NCI-H1694 treated with DMSO at 0.1 percent for 48 hours (cell line): ENCODE results near the gene MT1F.

Experiments used
- DNase-seq: peaks from one replicate; lab custom pipeline; 2025; lab: John Stamatoyannopoulos, UW

MT1F gene

GRCh38 chr16:56625943-56626654 is 31.7 kb upstream of the MT1F start:
- DNase-seq = no peak

DNA sequence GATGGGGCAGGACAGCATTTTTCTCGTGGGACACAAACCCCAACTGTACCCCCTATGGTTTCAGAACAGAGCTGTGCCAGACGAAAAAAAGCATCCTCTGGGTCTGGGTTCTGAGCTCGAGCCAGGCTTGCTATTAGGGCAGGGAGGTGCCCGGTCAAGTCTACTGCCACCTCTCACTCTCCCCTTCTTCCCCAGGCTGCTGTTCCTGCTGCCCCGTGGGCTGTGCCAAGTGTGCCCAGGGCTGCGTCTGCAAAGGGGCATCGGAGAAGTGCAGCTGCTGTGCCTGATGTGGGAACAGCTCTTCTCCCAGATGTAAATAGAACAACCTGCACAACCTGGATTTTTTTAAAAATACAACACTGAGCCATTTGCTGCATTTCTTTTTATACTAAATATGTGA is 31.1 kb upstream of the MT1F start:
- no peak for DNase-seq

- DNase-seq = no peak
Measured at GRCh38 chr16:56628486-56629350, 29.0 kb upstream of the MT1F start.

DNA sequence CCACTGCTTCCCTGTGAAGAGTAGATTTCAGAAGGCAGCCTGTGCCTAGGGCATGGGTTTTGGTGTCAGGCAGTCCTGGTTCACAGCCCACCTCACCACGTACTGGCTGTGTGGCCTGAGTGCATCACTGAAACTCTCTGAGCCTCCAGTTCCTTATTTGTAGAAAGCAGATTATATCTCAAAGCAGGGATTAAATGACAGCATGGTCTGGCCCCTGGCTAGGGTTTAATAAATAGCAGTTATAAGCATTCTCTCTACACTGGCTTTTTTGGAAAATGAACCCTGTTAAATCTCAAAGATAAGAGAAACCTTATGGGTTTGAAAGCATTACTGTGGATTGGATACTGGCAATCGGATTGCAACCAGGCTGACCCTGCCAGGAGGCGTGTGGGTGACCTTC is 28.2 kb upstream of the MT1F start:
- no peak for DNase-seq

DNA sequence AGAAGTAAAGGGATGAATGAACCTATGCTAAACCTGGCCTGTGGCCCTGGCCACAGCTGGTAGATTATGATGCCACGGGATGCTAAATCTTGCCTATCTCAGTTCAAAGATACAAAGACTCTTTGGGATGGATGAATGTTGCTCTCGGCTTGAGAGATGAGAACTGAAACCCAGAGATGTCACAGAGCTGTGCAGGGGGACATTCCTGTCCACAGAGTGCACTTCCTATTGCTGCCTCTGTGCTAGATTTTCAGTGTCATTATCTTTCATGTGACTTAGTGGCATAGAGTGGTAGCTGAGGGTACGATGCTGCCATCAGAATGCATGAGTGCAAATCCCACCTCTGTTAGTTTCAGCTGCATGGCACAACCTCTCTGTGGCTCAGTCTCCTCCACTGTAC is 27.6 kb upstream of the MT1F start:
- no peak for DNase-seq

DNA sequence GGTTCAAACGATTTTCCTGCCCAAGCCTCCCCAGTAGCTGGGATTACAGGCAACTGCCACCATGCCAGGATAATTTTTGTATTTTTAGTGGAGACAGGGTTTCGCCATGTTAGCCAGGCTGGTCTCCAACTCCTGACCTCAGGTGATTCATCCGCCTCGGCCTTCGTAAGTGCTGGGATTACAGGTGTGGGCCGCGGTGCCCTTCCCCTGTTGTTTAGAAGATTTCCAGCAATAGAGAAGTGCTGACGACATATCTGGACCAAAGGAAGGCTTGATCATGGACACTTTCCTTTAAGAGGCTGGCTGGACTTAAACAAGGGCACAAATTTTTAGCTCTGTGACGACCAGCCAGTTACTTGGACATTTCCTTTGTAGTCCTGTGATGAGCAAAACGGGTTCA is 26.6 kb upstream of the MT1F start:
- DNase-seq = no peak

DNA sequence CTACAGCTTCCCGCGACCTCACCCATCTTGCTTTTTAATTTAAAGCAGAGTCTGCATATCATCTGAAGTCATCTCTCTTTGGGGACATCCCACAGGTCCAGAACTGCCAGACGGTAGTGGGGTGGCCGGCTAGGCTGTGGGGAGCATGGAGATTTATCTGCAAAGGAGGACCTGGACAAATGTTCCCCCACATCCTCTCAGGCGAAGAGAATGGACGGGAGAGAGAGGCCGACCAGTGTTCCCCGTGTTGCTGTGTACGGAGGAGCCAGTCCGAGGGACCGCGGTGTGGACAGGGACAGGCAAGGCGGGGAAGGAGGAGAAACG is 26.0 kb upstream of the MT1F start:
- DNase-seq = no peak

- no peak for DNase-seq
Measured at GRCh38 chr16:56632156-56632847, 25.5 kb upstream of the MT1F start, which contains the start of gene MT1M. MT1M (plus strand) TSS chr16:56632659; CDS start chr16:56632732, 73 bp downstream.

DNA sequence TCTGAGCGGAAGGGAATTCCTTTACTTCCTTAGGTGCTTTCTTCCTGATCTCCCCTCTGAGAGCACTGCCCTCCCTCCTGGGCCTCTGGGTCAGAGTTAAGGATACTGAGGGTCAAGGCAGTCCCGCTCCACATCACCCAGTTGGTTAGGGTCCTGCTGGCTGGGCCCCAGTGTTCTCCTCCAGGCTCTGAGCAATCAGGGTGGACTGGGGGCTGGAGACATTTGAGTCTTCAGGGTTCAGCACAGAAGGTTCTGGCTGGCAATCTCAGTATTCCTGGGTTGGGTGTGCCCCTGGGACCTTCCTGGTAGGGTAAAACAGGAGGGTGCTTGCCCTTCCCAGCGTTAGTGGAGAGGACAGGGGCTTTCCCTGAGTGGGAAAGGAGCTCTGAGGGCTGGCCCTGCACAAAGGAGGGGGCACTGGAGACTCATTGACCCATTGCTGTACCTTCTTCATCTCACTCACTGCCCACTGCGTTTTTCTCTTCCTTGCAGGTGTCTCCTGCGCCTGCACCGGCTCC is 24.9 kb upstream of the MT1F start:
- no peak for DNase-seq

GRCh38 chr16:56633535-56633934 is 24.2 kb upstream of the MT1F start:
- DNase-seq = no peak

- DNase-seq = no peak
Measured at GRCh38 chr16:56634715-56635440, 22.9 kb upstream of the MT1F start.

DNA sequence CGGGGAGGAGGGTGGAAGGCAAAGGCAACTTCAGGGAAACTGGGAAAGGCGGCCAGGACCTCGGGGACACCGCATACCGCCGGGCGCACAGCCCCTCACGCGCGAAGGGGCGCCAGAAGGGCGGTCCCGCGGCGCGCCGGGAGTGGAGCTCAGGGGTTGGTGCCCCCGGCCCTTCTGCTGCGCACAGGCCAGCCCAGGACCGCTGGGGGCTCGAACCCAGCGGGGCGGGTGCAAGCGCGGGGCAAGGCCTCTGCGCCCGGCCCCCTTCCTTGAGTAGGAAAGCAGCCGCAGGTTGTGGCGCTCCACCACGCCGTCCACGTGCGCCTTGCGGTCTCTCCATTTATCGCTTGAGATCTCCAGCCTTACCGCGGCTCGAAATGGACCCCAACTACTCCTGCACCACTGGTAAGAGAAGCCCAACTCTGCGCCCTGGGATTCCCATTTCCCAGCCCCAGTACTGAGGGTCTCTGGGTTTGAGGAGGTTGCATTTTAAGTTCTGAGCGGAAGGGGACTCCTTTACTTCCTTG is 22.3 kb upstream of the MT1F start:
- DNase-seq = no peak

DNA sequence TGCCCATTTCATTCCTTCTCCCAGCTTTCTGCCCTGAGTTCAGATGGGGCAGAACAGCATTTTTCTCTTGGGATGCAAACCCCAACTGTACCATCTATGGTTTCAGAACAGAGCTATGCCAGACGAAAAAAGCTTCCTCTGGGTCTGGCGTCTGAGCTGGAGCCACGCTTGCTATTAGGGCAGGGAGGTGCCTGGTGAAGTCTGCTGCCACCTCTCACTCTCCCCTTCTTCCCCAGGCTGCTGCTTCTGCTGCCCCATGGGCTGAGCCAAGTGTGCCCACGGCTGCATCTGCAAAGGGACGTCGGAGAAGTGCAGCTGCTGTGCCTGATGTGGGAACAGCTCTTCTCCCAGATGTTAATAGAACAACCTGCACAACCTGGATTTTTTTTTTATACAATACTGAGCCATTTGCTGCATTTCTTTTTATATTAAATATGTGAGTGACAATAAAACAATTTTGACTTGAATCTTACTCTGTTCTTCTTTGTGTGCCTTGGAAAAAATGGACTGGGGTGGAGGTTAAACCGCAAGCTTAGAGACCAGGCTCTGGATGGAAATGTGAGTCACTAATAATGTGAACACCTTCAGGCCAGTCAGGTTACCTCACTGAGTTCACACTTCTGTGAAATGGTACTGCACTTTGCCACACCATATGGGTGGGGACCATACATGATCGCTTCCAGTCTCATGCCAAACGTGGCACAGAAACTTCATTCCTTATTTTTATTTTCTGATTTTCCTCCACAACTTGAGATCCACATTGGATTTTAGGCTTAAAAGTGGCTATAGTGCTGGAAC is 20.9 kb upstream of the MT1F start:
- no peak for DNase-seq

DNA sequence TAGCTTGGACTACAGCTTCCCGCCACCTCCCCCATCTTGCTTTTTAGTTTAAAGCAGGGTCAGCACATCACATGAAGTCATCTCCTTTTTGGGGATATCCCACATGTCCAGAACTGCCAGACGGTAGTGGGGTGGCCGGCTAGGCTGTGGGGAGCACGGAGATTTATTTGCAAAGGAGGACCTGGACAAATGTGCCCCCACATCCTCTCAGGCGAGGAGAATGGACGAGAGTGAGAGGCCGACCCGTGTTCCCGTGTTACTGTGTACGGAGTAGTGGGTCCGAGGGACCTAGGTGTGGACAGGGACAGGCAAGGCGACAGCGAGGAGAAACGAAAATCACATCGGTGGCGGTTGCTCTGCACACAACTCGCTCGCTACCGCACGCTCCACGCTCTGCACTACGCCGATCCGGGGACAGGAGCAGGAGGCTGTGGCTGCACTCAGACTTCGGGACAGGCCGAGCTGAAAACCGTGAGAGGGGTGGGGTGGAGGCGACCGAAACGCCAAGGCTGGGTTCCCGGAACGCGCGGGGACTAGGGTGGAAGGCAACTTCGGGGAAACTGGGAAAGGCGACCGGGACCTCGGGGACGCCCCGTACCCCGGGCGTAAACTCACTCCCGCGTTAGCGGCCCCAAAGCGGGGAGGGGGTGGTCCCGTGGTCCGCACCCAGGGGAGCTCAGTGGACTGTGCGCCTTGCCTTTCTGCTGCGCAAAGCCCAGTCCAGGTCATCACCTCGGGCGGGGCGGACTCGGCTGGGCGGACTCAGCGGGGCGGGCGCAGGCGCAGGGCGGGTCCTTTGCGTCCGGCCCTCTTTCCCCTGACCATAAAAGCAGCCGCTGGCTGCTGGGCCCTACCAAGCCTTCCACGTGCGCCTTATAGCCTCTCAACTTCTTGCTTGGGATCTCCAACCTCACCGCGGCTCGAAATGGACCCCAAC is 19.7 kb upstream of the MT1F start, which contains the start of gene MT1A:
TSS of gene MT1A (plus strand) at position 853 of the 937 bp plus-strand sequence. CDS start at position 926, 73 bp downstream.
- no peak for DNase-seq

DNA sequence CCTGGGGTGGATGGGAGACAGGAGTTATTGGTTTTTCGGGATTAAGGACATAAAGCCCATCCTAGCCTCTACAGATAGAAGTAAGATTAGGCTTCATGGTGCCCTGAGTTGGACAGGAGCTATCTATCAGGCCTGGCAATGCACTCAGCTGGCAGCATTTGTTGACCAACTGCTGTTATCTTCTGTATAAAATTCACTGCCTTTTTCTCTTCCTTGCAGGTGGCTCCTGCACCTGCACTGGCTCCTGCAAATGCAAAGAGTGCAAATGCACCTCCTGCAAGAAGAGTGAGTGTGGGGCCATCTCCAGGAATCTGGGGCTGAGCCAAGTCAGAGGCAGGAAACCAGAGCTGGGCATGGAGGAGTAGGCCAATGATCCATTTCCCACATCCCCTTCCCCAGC is 18.7 kb upstream of the MT1F start:
- no peak for DNase-seq

DNA sequence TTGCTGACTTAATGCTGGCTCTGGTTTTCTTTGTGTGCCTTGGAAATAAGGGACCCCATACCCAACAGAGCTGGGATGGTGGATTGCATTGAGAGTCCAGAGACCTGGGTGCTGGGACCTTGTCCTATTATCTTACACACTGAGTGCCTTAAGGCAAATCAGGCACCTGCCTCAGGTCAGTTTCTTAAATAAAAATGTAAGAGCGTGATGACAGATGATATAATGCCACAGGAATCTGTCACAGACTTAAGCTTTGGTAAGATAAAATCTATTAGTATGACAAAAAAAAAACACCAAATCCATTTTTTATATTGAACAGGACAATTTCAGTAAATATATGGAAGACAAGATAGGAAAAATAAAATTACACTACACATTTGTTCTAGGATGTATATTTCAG is 17.7 kb upstream of the MT1F start:
- no peak for DNase-seq

GRCh38 chr16:56641166-56641565 is 16.6 kb upstream of the MT1F start:
- DNase-seq = no peak

- DNase-seq = no peak
Measured at GRCh38 chr16:56643080-56643778, 14.5 kb upstream of the MT1F start.

GRCh38 chr16:56643833-56644232 is 13.9 kb upstream of the MT1F start:
- DNase-seq = no peak
